H7 (cell line): ENCODE results near the gene FOSL2. TPM values are rescaled to one million over a fixed set of nuclear protein-coding genes. Genes with fewer than 3 reads are reported as not detected.

Experiments
- DNase-seq: peaks from one replicate; pipeline ENCODE4 v3.0.0; 2012
- H3K27me3 ChIP-seq: 2 replicates; pipeline ENCODE4 v1.6.0; 2011; ENCODE audit warnings: mild to moderate bottlenecking, low read length; ENCODE audit not compliant: control insufficient read depth, insufficient read depth
- H3K36me3 ChIP-seq: replicated peaks from 2 replicates; pipeline ENCODE4 v1.5.1; 2011; ENCODE audit warnings: low read length; ENCODE audit not compliant: control insufficient read depth, insufficient read depth
- H3K4me3 ChIP-seq: 2 replicates; pipeline ENCODE4 v1.5.1; 2011; ENCODE audit warnings: low read depth, mild to moderate bottlenecking, control low read depth, low read length, moderate library complexity; ENCODE audit not compliant: insufficient read depth
- total RNA-seq: library from RNA; depleted of rRNA; stranded (reverse); fragments of >200 nt; shearing (Covaris generic); gene quantifications from 2 replicates; pipeline ENCODE4 v1.2.3, GENCODE V29; 2014; rRNA removed

Gene FOSL2
- 3.5 and 4.1 TPM in 2 replicates for total RNA-seq

- H3K27me3 ChIP-seq, result peaks cover 49% of the 10 kb centered on the region
- no peaks in the 10 kb centered on the region for H3K36me3 ChIP-seq
- DNase-seq, result peak; percentile 97
- H3K4me3 ChIP-seq, result peak within 1 kb of the TSS; percentile 70
Observed at GRCh38 chr2:28392297-28393113, at the start of gene FOSL2. Gene FOSL2, plus strand, starts transcription at chr2:28392858. Its CDS starts 863 bp downstream, at chr2:28393721.

- no peaks in the 10 kb centered on the region for H3K27me3 ChIP-seq
- H3K4me3 ChIP-seq, result no peak overlapping the region
- DNase-seq, result no peak
- H3K36me3 ChIP-seq, result no peaks in the 10 kb centered on the region
Observed at GRCh38 chr2:28343184-28343942, 49.3 kb upstream of the FOSL2 start.

- Histone ChIP-seq H3K4me3 (no peak overlapping the region), H3K27me3 (no peaks in the 10 kb centered on the region), H3K36me3 (no peaks in the 10 kb centered on the region)
- no peak for DNase-seq
Observed at GRCh38 chr2:28343971-28344715, 48.5 kb upstream of the FOSL2 start.

GRCh38 chr2:28344756-28345373, 47.8 kb upstream of the FOSL2 start:
- Histone ChIP-seq H3K36me3 (no peaks in the 10 kb centered on the region), H3K27me3 (no peaks in the 10 kb centered on the region), H3K4me3 (no peak overlapping the region)
- DNase-seq, result no peak

- DNase-seq, result no peak
- H3K27me3 ChIP-seq, result no peaks in the 10 kb centered on the region
- no peaks in the 10 kb centered on the region for H3K36me3 ChIP-seq
- H3K4me3 ChIP-seq, result no peak overlapping the region
Observed at GRCh38 chr2:28345619-28346018, 47.0 kb upstream of the FOSL2 start.

GRCh38 chr2:28346587-28346986, 46.1 kb upstream of the FOSL2 start:
- no peak for DNase-seq
- Histone ChIP-seq H3K27me3 (no peaks in the 10 kb centered on the region), H3K36me3 (no peaks in the 10 kb centered on the region), H3K4me3 (no peak overlapping the region)

- no peaks in the 10 kb centered on the region for H3K36me3 ChIP-seq
- DNase-seq, result no peak
- H3K27me3 ChIP-seq, result no peaks in the 10 kb centered on the region
- no peak overlapping the region for H3K4me3 ChIP-seq
Observed at GRCh38 chr2:28347193-28347592, 45.5 kb upstream of the FOSL2 start.

- no peak for DNase-seq
- Histone ChIP-seq H3K36me3 (no peaks in the 10 kb centered on the region), H3K4me3 (no peak overlapping the region), H3K27me3 (no peaks in the 10 kb centered on the region)
Observed at GRCh38 chr2:28347596-28347995, 45.1 kb upstream of the FOSL2 start.

GRCh38 chr2:28348149-28348567, 44.5 kb upstream of the FOSL2 start:
- Histone ChIP-seq H3K27me3 (no peaks in the 10 kb centered on the region), H3K36me3 (no peaks in the 10 kb centered on the region), H3K4me3 (no peak overlapping the region)
- no peak for DNase-seq

GRCh38 chr2:28348921-28349320, 43.7 kb upstream of the FOSL2 start:
- Histone ChIP-seq H3K36me3 (no peaks in the 10 kb centered on the region), H3K4me3 (no peak overlapping the region)

GRCh38 chr2:28349546-28350165, 43.0 kb upstream of the FOSL2 start:
- H3K36me3 ChIP-seq, result no peaks in the 10 kb centered on the region
- no peak for DNase-seq
- no peak overlapping the region for H3K4me3 ChIP-seq
- H3K27me3 ChIP-seq, result no peaks in the 10 kb centered on the region

More at GRCh38 chr2:28348921-28349320, 43.7 kb upstream of the FOSL2 start:
- no peaks in the 10 kb centered on the region for H3K27me3 ChIP-seq
- DNase-seq, result no peak

GRCh38 chr2:28350196-28350595, 42.5 kb upstream of the FOSL2 start:
- Histone ChIP-seq H3K27me3 (no peaks in the 10 kb centered on the region), H3K4me3 (no peak overlapping the region), H3K36me3 (no peaks in the 10 kb centered on the region)
- DNase-seq, result no peak

GRCh38 chr2:28350791-28351285, 41.8 kb upstream of the FOSL2 start:
- H3K4me3 ChIP-seq, result no peak overlapping the region
- H3K36me3 ChIP-seq, result no peaks in the 10 kb centered on the region
- peak; percentile 73 for DNase-seq
- no peaks in the 10 kb centered on the region for H3K27me3 ChIP-seq

GRCh38 chr2:28351621-28352020, 41.0 kb upstream of the FOSL2 start:
- Histone ChIP-seq H3K4me3 (no peak overlapping the region), H3K36me3 (no peaks in the 10 kb centered on the region), H3K27me3 (no peaks in the 10 kb centered on the region)
- no peak for DNase-seq
